Calu3 (cell line): ENCODE data around the gene PRPF8. TPM values are rescaled to one million over a fixed set of nuclear protein-coding genes. Genes with fewer than 3 reads are reported as not detected.
"Not testable (repeated sequence)": the region's sequence is repeated elsewhere in the genome, so short reads cannot be mapped to it uniquely, and the experiment has no call there.

Experiments used
- BruUV-seq: library from RNA; stranded (reverse); fragments of 400-500 nt; replicated peaks from 2 replicates; lab custom pipeline; 2021; lab: Mats Ljungman, UMichigan
- CTCF ChIA-PET: fragments of 300-600 bp; sonication (Branson Sonifier 250); formaldehyde crosslinking; loops from one replicate; lab custom pipeline; 2022; ENCODE audit warnings: antibody characterized with exemption; lab: Charles Lee
- DNase-seq: peaks from one replicate; pipeline ENCODE4 v3.0.0; 2022
- H3K27ac Mint-ChIP-seq: one replicate; pipeline ENCODE4 v1.8.0; 2022; ENCODE audit warnings: mixed read lengths; ENCODE audit not compliant: unreplicated experiment
- H3K27me3 Mint-ChIP-seq: one replicate; pipeline ENCODE4 v1.8.0; 2022; ENCODE audit warnings: mixed read lengths; ENCODE audit not compliant: unreplicated experiment
- H3K36me3 Mint-ChIP-seq: one replicate; pipeline ENCODE4 v1.8.0; 2022; ENCODE audit warnings: mild to moderate bottlenecking, moderate library complexity, mixed read lengths; ENCODE audit not compliant: insufficient read depth, unreplicated experiment
- H3K4me1 Mint-ChIP-seq: one replicate; pipeline ENCODE4 v1.8.0; 2022; ENCODE audit warnings: mild to moderate bottlenecking, low read depth, mixed read lengths; ENCODE audit not compliant: unreplicated experiment
- H3K4me3 Mint-ChIP-seq: one replicate; pipeline ENCODE4 v1.8.0; 2022; ENCODE audit warnings: mild to moderate bottlenecking, low read depth, moderate library complexity, mixed read lengths; ENCODE audit not compliant: unreplicated experiment
- H3K9me3 Mint-ChIP-seq: one replicate; pipeline ENCODE4 v1.8.0; 2022; ENCODE audit warnings: low read depth, mixed read lengths; ENCODE audit not compliant: unreplicated experiment
- CTCF ChIP-seq: fragments of 200-600 bp; IDR thresholded peaks from one replicate; pipeline ENCODE4 v1.8.0; 2022; ENCODE audit warnings: antibody characterized with exemption; ENCODE audit not compliant: unreplicated experiment
- intact Hi-C: fragments of 100-400 bp; cut with micrococcal nuclease; formaldehyde crosslinking; loops from one replicate; pipeline ENCODE4 v1.10.0; 2022; ENCODE audit not compliant: unreplicated experiment
- total RNA-seq: library from RNA; stranded (reverse); gene quantifications from 2 replicates; pipeline ENCODE4 v1.2.3, GENCODE V29; 2022

Gene PRPF8
- total RNA-seq, 1 experiment from 2014 or later: 206 TPM

GRCh38 chr17:1695365-1695764 is 10.7 kb upstream of the PRPF8 start:
- BruUV-seq: no TSS peak
- Mint-ChIP-seq H3K9me3 (no peaks in the 10 kb centered on the region), H3K27ac (no peak overlapping the region), H3K36me3 (no peaks in the 10 kb centered on the region), H3K4me3 (no peak overlapping the region), H3K4me1 (no peaks in the 10 kb centered on the region), H3K27me3 (no peaks in the 10 kb centered on the region)
- no peak for DNase-seq
- CTCF ChIA-PET: interaction anchor here (0.7 kb wide), 1 partner anchor 9 kb away, joined by 3 read pairs; no protein-coding TSS in a partner anchor
- intact Hi-C loops: no loop called here
- no peak for TF ChIP-seq CTCF

GRCh38 chr17:1693339-1693738 is 8.7 kb upstream of the PRPF8 start:
- Mint-ChIP-seq H3K36me3 (no peaks in the 10 kb centered on the region), H3K27me3 (no peaks in the 10 kb centered on the region), H3K4me1 (no peaks in the 10 kb centered on the region), H3K27ac (peak overlapping the region; percentile 12), H3K9me3 (no peaks in the 10 kb centered on the region), H3K4me3 (no peak overlapping the region)
- intact Hi-C loops: no loop called here
- no TSS peak for BruUV-seq
- CTCF ChIA-PET: interaction anchor here (0.7 kb wide), 1 partner anchor 35 kb away, joined by 3 read pairs; no protein-coding TSS in a partner anchor
- no peak for TF ChIP-seq CTCF
- no peak for DNase-seq

- H3K36me3 Mint-ChIP-seq: no peaks in the 10 kb centered on the region
- no peaks in the 10 kb centered on the region for H3K27me3 Mint-ChIP-seq
- no peak for TF ChIP-seq CTCF
- no peak for DNase-seq
- H3K27ac Mint-ChIP-seq: no peak overlapping the region
- BruUV-seq: no TSS peak
- intact Hi-C loops: no loop called here
- H3K9me3 Mint-ChIP-seq: no peaks in the 10 kb centered on the region
- no peak overlapping the region for H3K4me3 Mint-ChIP-seq
- CTCF ChIA-PET: no interaction called here
- no peaks in the 10 kb centered on the region for H3K4me1 Mint-ChIP-seq
These were observed 6.0 kb upstream of the PRPF8 start for GRCh38 chr17:1690544-1691221.

- H3K4me1 Mint-ChIP-seq: peaks cover 14% of the 10 kb centered on the region
These were observed 3.7 kb upstream of the PRPF8 start for GRCh38 chr17:1688405-1688804.

GRCh38 chr17:1686086-1686485 is 1.4 kb upstream of the PRPF8 start:
- Mint-ChIP-seq H3K27me3 (no peaks in the 10 kb centered on the region), H3K4me3 (no peak overlapping the region), H3K4me1 (peaks cover 19% of the 10 kb centered on the region), H3K27ac (no peak overlapping the region), H3K36me3 (peaks cover 19% of the 10 kb centered on the region), H3K9me3 (no peaks in the 10 kb centered on the region)
- BruUV-seq: no TSS peak
- peak; percentile 18 for DNase-seq
- CTCF ChIA-PET: no interaction called here
- intact Hi-C loops: no loop called here
- TF ChIP-seq CTCF: no peak

More at GRCh38 chr17:1688405-1688804, 3.7 kb upstream of the PRPF8 start:
- H3K4me3 Mint-ChIP-seq, H3K27ac Mint-ChIP-seq, BruUV-seq, H3K27me3 Mint-ChIP-seq, H3K9me3 Mint-ChIP-seq, intact Hi-C loops, DNase-seq: not testable (repeated sequence)
- peaks cover 19% of the 10 kb centered on the region for H3K36me3 Mint-ChIP-seq
- CTCF ChIA-PET: interaction anchor here (0.7 kb wide), 1 partner anchor 664 kb away, joined by 5 read pairs; no protein-coding TSS in a partner anchor
